Spleen (tissue), 11 donors: Measurements from ENCODE around the gene TGDS. TPM values are rescaled to one million over a fixed set of nuclear protein-coding genes. Genes with fewer than 3 reads are reported as not detected.

ENCODE experiments used
- DNase-seq: peaks from one replicate; pipeline ENCODE4 v3.0.0-alpha.2; 2020
- H3K27ac ChIP-seq, 8 donors: fragments of 200-600 bp; sonication (generic) in 7 of 8; 1 replicate in 4 of 8; 2 replicates in 4 of 8; pipeline versions ENCODE4 v1.5.0 to v1.8.0; 2016 to 2021; ENCODE audit warnings: inconsistent platforms in 4 of 8, mild to moderate bottlenecking in 4 of 8, moderate library complexity in 1 of 8
- H3K27me3 ChIP-seq, 7 donors: fragments of 200-600 bp; sonication (generic) in 6 of 7; replicated peaks in 1 of 7; 1 replicate in 4 of 7; 2 replicates in 3 of 7; pipeline versions ENCODE4 v1.5.0 to v1.8.0; 2016 to 2021; ENCODE audit warnings: inconsistent platforms in 3 of 7, mild to moderate bottlenecking in 1 of 7
- H3K36me3 ChIP-seq, 6 donors: fragments of 200-600 bp; sonication (generic) in 5 of 6; 1 replicate in 4 of 6; 2 replicates in 2 of 6; pipeline versions ENCODE4 v1.5.0 to v1.8.0; 2016 to 2021; ENCODE audit warnings: inconsistent platforms in 2 of 6
- H3K4me1 ChIP-seq, 6 donors: fragments of 200-600 bp; sonication (generic) in 5 of 6; 1 replicate in 3 of 6; 2 replicates in 3 of 6; pipeline versions ENCODE4 v1.5.0 to v1.8.0; 2016 to 2021; ENCODE audit warnings: inconsistent platforms in 3 of 6
- H3K4me3 ChIP-seq, 8 donors: fragments of 200-600 bp; sonication (generic) in 7 of 8; 1 replicate in 4 of 8; 2 replicates in 4 of 8; pipeline versions ENCODE4 v1.5.0 to v1.8.0; 2016 to 2021; ENCODE audit warnings: inconsistent platforms in 4 of 8, mild to moderate bottlenecking in 4 of 8, moderate library complexity in 2 of 8
- H3K9me3 ChIP-seq, 8 donors: fragments of 200-600 bp; sonication (generic) in 7 of 8; 1 replicate in 4 of 8; 2 replicates in 4 of 8; pipeline versions ENCODE4 v1.5.0 to v1.8.0; 2016 to 2021; ENCODE audit warnings: inconsistent platforms in 4 of 8
- CTCF ChIP-seq, 11 experiments: fragments of 200-600 bp in 7 of 11; fragments of 450-650 bp in 4 of 11; sonication (generic) in 4 of 11; IDR thresholded peaks in 8 of 11; conservative IDR thresholded peaks in 3 of 11; 1 replicate in 7 of 11; 2 replicates in 4 of 11; pipeline versions ENCODE4 v1.4.0 to v1.8.0; 2016 to 2021; ENCODE audit warnings: antibody characterized with exemption in 11 of 11, inconsistent platforms in 4 of 11, mild to moderate bottlenecking in 1 of 11
- POLR2A ChIP-seq, 3 donors: fragments of 450-650 bp; IDR thresholded peaks; one replicate each; pipeline ENCODE4 v1.5.1; 2017; ENCODE audit warnings: antibody characterized with exemption in 3 of 3, mild to moderate bottlenecking in 1 of 3
- POLR2AphosphoS5 ChIP-seq, 3 donors: sonication (generic); formaldehyde crosslinking; IDR thresholded peaks; one replicate each; pipeline ENCODE4 v1.5.1; 2017; ENCODE audit warnings: antibody characterized with exemption in 3 of 3
- WGBS, 5 donors: extraction: QIAGEN DNeasy Blood & Tissue Kit in 3 of 5; methylation state at CpG; one replicate each; pipeline versions ENCODE4 v1.1.5 to v1.1.7; 2013 to 2018; 5-methylcytosine and 5-hydroxymethylcytosine counted together
- intact Hi-C: fragments of 100-400 bp; cut with DNase I; formaldehyde crosslinking; loops from one replicate; pipeline ENCODE4 v1.15.0; 2023; ENCODE audit warnings: low total_unique reads
- polyA plus RNA-seq, 3 donors: library from polyadenylated mRNA; stranded (reverse); fragments of 200-250 nt; gene quantifications; one replicate each; pipeline ENCODE4 v1.2.1, GENCODE V29; 2013
- total RNA-seq, 7 donors: library from RNA; depleted of rRNA in 3 of 7; stranded (reverse); fragments of >200 nt in 3 of 7; fragmentation: NEBNext Ultra II Directional in 4 of 7; extraction: Animal tissue kit (Norgen Biotek cat#: 25700) in 4 of 7; gene quantifications; one replicate each; pipeline versions ENCODE4 v1.1.0 to v1.2.1, GENCODE V29; 2016 to 2021
- donor health status: healthy with polysubstance abuse.
- donor health status: DM: no; HTN: no; CAD: no; lungs with moderate emphysema.
- donor health status: DM: no; HTN: no; CAD: no.
- donor health status: Bipolar disorder and iron deficiency.
- donor health status: healthy.
- donor health status: DM: no; HTN: no; CAD: no.
- donor health status: DM: yes; HTN: yes; CAD: no.

Gene TGDS
- total and polyA plus RNA-seq, 10 donors, result 9.6 to 16.3 (median 11.7) TPM

- H3K4me1 ChIP-seq, result no peaks in the 10 kb centered on the region
- no peaks in the 10 kb centered on the region for H3K27me3 ChIP-seq
- no peak overlapping the region for H3K4me3 ChIP-seq
- no peak for DNase-seq
- intact Hi-C loops, result no loop called here
- TF ChIP-seq POLR2AphosphoS5 (IDR thresholded peaks at IDR 0.05), result no peak
- no peak for TF ChIP-seq POLR2A (IDR thresholded peaks at IDR 0.05)
- no peak for TF ChIP-seq CTCF (IDR thresholded peaks at IDR 0.05 in 8 of 11, conservative IDR thresholded peaks at IDR 0.05 in 3 of 11)
- WGBS, 5 donors, result 74 to 89% (median 85%) methylated on average over 4 of the region's 4 CpGs
- no peak overlapping the region for H3K27ac ChIP-seq
- no peaks in the 10 kb centered on the region for H3K9me3 ChIP-seq
- peaks cover 0 to 95% (median 42%) of the 10 kb centered on the region in 6 donors for H3K36me3 ChIP-seq
Measured at GRCh38 chr13:94623316-94623715, 27.4 kb upstream of the TGDS start.

- peaks cover 0 to 87% (median 35%) of the 10 kb centered on the region in 6 donors for H3K36me3 ChIP-seq
- no peak for DNase-seq
- no peak for TF ChIP-seq CTCF (IDR thresholded peaks at IDR 0.05 in 8 of 11, conservative IDR thresholded peaks at IDR 0.05 in 3 of 11)
- TF ChIP-seq POLR2AphosphoS5 (IDR thresholded peaks at IDR 0.05), result no peak
- no peak for TF ChIP-seq POLR2A (IDR thresholded peaks at IDR 0.05)
- H3K4me3 ChIP-seq, result no peak overlapping the region
- H3K4me1 ChIP-seq, result no peaks in the 10 kb centered on the region
- H3K27me3 ChIP-seq, result no peaks in the 10 kb centered on the region
- intact Hi-C loops, result no loop called here
- H3K27ac ChIP-seq, result no peak overlapping the region
- WGBS, 5 donors, result 87 to 95% (median 89%) methylated on average over 2 of the region's 2 CpGs
- no peaks in the 10 kb centered on the region for H3K9me3 ChIP-seq
Measured at GRCh38 chr13:94622344-94622743, 26.4 kb upstream of the TGDS start.

- WGBS, 5 donors, result 86 to 95% (median 93%) methylated on average over 2 of the region's 2 CpGs
- no peaks in the 10 kb centered on the region for H3K9me3 ChIP-seq
- H3K4me3 ChIP-seq, result no peak overlapping the region
- DNase-seq, result no peak
- peaks cover 0 to 69% (median 33%) of the 10 kb centered on the region in 6 donors for H3K36me3 ChIP-seq
- TF ChIP-seq POLR2A (IDR thresholded peaks at IDR 0.05), result no peak
- peak in 6 of 11 experiments; percentile 25 to 54 (median 36) for TF ChIP-seq CTCF (IDR thresholded peaks at IDR 0.05 in 8 of 11, conservative IDR thresholded peaks at IDR 0.05 in 3 of 11)
- no peak for TF ChIP-seq POLR2AphosphoS5 (IDR thresholded peaks at IDR 0.05)
- peaks cover 0 to 8% (median 0%) of the 10 kb centered on the region in 6 donors for H3K4me1 ChIP-seq
- H3K27me3 ChIP-seq, result no peaks in the 10 kb centered on the region
- H3K27ac ChIP-seq, result no peak overlapping the region
- intact Hi-C loops, result no loop called here
Measured at GRCh38 chr13:94620286-94620896, 24.4 kb upstream of the TGDS start.

- DNase-seq, result no peak
- H3K36me3 ChIP-seq, result peaks cover 0 to 59% (median 15%) of the 10 kb centered on the region in 6 donors
- 69 to 73% (median 72%) methylated on average over 4 of the region's 4 CpGs for WGBS, 5 donors
- peaks cover 0 to 8% (median 0%) of the 10 kb centered on the region in 6 donors for H3K4me1 ChIP-seq
- H3K4me3 ChIP-seq, result no peak overlapping the region
- no peaks in the 10 kb centered on the region for H3K9me3 ChIP-seq
- intact Hi-C loops, result loop anchor here (5.0 kb wide), 1 partner anchor 185 kb away; no protein-coding TSS in a partner anchor
- no peaks in the 10 kb centered on the region for H3K27me3 ChIP-seq
- TF ChIP-seq CTCF (IDR thresholded peaks at IDR 0.05 in 8 of 11, conservative IDR thresholded peaks at IDR 0.05 in 3 of 11), result peak; percentile 6 to 72 (median 59)
- TF ChIP-seq POLR2AphosphoS5 (IDR thresholded peaks at IDR 0.05), result no peak
- TF ChIP-seq POLR2A (IDR thresholded peaks at IDR 0.05), result no peak
- no peak overlapping the region for H3K27ac ChIP-seq
Measured at GRCh38 chr13:94617389-94618000, 21.5 kb upstream of the TGDS start.
